ENCODE measurements around the gene FMN2.
"Not testable (repeated sequence)": the region's sequence is repeated elsewhere in the genome, so short reads cannot be mapped to it uniquely, and the experiment has no call there.

FMN2 gene

DNA sequence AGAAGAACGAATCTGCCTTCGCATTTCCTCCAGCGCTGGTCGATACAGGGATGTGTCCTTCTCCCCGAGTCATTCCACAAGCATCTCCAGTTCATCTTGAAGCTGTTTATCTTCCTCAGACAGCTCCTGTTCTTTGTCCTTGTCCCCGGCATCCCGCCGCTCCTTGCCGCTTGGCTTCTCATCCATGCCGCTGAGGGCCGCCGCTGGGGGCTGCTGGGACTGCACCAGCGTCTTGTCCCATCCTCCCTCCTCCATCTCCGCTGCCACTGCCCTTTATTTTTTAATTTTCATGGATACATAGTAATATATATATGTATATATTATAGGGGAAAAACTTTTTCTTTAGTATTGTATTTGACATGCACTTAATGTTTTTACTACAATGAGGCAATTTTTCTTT, 53.4 kb downstream of the FMN2 start:
- DNase-seq, result no peak

DNA sequence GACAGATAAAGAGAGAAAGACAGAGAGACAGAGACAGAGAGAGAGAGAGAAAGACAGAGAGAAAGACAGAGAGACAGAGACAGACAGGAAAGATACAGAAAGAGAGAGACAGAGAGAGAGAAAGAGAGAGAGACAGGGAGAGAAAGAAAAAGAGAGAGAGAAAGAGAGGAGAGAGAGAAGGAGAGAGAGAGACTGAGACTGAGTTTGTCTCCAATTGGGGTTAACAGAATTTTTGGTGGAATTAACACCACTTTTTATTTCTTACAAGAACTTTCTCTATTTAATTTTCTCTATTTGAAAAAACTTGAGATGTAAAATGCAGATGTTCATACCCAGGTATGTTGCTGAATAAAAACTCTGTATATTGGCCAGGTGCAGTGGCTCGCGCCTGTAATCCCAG, 56.6 kb downstream of the FMN2 start:
- no peak for DNase-seq

DNA sequence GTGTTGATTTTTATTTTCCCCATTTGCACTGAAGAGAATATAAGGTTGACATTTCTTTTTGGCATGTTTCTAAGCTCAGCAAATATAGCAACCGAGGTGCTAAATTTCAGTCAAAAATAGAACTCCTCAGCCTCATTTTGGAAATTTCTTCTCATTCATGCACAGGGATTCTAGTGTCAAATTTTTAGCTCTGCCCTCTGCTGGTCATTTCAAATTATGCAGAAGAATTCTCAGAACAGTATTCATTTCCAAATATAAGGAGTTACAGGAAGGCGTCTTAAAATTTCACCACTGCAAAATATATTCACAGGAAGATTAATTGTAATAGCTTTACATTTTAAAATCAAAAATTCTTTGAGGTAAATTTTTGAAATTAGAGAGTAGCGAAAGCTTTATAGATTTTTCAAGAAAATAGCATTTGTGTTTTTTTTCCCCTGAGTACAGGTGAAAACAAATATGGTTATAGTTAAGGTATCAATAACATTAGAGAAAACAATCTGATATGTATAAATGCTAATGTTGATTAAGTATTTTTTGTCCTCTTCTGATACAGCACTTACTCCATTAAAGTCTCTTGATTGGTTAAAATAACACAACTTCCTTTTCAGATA, 57.9 kb downstream of the FMN2 start:
- peak in 1 of 2 experiments; percentile 38 for DNase-seq

DNA sequence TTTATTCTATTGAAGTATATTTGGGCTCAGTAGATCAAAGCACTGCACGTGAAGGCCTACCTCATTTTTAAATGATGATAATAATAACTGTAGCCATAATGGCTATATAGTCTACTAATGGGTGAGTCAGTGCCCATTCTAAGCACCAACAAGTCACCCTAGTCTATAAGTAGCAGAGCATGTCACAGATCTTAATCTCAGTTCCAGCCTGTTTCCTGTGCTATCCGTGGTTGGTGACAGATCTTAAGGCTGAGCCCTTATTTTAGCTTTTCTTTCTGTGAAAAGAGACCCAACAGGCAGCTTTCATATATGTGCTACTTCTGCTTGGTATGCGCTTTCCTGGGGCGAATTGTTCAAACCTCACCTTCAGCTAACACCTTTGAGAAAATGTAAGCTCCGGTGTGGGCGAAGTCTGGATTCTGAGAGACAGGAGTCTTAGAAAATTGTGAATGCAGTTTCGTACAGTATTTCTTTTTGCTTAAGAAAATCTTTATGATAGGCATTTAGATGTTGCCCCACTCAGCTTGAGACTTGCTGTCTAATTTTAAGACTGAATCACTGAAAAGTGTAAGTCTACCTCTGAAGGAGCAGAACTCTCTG, 59.6 kb downstream of the FMN2 start:
- DNase-seq, result no peak

DNA sequence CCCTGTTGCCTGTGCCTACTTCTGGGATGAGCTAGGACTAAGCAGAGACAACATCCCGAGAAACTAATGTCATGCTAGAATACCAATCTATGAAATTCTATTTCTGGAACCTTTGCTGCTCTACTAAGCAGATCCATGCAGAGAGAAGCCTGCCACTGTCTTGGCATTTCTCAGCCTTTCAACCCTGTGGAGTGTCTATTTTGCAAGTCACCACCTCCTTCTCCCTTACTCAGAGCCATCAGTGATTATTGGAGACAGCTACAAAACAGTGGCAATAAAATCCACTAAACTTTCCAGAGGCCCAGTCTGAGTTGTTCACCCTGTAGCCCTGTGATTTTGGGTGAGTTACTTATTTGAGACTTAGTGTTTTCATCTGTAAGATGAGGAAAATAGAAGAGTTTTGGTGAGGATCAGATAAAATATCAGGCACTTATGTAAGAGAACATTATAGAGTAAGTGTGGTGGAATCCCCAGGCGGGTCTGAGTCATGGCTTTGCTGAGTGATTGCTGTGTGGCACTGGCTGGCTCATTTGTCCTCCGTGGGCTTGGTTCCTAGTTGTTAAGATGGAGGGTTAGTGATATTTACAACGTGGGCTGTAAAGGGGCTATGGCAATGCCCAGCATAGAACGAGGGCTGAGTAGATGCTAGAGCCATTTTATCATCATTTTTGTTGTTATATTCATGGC, 61.1 kb downstream of the FMN2 start:
- no peak for DNase-seq

DNA sequence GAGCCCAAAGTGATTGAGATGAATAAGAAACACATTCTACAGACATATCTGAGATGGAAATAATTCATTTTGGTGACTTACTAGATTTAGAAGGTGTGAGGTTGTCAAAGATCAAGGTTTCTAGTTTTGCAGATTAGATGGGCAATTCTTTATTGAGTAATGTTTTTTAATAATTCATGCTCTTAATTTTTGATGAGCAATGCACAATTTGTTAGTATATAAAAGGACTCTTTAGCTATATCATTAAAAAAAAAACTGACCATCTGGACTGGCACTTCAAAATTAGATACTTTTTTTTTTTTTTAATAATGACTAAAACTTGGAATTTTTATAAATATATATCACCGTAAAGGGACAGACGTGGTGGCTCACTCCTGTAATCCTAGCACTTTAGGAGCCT, 63.9 kb downstream of the FMN2 start:
- DNase-seq, result no peak

DNA sequence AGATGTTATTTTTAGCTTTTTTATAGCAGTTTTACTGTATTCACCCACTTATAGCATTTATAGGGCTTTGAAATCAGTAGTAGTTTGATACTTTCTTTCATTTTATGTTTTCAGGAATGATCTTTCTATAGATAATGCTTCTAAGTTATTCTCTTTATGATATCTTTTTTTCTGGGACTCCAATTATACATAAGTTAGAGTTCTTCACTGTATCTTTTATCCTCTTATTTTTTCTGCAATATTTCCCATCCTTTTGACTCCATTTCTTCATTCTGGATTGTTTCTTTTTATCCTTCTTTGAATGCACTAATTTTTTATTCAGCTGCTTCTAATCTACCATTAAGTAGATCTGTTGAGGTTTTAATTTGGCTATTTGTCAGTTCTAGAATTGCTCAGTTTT, 73.1 kb downstream of the FMN2 start:
- no peak for DNase-seq

DNA sequence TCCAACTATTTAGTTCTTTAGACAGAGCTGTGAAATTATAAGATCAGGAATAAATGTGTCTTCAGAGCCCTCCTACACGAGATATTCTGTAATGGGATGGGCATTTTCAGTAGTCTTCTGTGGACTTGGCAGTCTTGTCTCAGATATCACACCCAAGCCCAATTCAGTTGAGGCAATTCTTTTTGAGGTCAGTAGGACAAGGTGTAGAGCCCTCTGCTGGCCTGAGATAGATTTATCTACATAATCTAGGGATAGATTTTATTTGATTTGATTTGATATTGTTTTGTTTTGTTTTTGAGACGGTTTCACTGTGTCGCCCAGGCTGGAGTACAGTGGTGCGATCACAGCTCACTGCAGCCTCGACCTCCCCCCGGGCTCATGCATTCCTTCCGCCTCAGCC, 77.5 kb downstream of the FMN2 start:
- DNase-seq, result no peak

DNA sequence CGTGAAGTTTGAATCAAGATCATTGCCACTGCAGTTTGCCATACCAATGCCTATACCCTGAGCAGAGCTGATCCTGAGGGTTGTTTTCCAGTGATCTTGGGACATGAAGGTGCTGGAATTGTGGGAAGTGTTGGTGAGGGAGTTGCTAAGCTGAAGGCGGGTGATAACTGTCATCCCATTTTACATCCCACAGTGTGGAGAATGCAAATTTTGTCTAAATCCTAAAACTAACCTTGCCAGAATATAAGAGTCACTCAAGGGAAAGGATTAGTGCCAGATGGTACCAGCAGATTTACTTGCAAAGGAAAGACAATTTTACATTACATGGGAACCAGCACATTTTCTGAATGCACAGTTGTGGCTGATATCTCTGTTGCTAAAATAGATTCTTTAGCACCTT, 78.6 kb downstream of the FMN2 start:
- DNase-seq, result no peak

DNA sequence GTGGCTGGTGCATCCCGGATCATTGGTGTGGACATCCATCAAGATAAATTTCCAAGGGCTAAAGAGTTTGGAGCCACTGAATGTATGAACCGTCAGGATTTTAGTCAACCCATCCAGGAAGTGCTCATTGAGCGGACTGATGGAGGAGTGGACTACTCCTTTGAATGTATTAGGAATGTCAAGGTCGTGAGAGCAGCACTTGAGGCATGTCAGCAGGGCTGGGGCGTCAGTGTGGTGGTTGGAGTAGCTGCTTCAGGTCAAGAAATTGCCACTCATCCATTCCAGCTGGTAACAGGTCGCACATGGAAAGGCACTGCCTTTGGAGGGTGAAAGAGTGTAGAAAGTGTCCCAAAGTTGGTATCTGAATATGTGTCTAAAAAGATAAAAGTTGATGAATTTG, 79.1 kb downstream of the FMN2 start:
- no peak for DNase-seq

DNA sequence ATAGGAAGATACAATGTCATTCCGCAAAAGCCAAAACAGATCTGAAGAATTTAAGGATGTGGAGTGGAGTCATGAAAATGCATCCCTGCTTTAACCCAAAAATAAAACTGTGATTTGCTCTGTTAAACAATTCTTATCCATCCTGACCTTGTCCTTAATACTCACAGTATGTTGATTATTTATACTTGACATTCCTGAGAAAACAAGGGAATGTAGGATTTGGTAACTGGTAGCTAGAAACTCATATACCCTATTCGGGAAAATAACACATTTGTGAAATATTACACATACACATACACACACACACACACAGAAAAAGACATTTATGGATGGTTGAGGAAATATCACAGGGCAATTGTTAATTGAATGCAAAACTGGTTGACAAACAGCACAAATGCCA, 80.2 kb downstream of the FMN2 start:
- DNase-seq, result no peak

DNA sequence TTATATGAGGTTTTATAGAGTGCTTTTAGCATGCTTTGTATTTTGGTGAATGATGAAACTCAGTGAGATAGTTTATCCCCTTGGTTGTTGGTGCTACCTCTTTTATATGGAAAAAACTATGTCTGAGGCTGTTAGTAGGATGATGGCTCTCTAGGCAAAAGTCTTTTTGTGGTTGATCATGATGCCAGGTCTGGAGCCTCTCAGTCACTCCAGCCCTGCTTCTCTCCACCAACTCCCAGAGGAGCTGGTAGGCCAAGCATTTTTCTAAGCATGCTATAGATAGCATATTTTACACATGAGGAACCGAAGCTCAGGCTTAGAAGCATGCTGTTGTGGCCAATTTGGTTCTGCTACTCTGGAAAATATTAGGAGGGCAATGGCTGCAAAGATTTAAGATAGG, 82.2 kb downstream of the FMN2 start:
- no peak for DNase-seq

DNA sequence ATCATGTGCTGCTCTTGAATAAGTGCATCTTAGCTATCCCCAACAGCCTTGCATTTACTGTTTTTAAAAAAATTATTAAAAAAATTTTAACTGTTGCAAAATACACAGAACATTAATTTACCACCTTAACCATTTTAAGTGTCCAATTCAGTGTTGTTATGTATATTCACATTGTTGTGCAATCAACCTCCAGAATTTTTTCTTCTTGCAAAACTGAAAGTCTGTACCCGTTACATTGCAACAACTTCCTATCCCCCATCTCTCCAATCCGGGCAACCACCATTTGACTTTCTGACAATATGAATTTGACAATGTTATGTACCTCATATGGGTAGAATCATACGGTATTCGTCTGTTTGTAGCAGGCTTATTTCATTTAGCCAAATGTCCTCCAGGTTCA, 83.1 kb downstream of the FMN2 start:
- no peak for DNase-seq

DNA sequence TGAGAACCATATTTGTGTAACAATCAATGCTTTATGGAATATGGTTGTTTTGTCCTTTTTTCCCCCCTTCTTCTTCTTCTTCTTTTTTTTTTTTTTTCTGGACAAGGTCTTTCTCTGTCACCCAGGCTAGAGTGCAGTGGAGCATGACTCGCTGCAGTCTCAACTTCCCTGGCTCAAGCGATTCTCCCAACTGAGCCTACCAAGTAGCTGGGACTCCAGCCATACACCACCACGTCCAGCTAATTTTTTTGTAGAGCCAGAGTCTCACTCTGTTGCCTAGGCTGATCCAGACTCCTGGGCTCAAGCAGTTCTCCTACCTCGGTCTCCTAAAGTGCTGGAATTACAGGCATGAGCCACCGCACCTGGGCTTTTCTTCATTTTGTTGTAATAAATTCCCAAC, 86.7 kb downstream of the FMN2 start:
- no peak for DNase-seq

DNA sequence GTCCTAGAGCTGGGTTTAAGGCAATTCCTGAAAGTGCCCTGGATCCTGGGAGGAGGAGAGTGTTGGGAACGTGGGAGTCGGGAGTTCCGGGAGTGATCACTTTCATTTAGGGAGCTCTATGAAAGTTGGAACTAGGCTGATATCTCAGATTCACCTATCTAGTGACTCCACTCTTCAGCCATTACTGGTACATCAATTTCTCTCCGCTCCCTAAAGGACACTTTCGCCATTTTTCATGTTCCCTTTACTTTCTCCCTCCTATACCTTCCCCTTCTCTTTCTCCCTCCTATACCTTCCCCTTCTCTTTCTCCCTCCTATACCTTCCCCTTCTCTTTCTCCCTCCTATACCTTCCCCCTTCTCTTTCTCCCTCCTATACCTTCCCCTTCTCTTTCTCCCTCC, 93.0 kb downstream of the FMN2 start:
- DNase-seq, result not testable (repeated sequence)

DNA sequence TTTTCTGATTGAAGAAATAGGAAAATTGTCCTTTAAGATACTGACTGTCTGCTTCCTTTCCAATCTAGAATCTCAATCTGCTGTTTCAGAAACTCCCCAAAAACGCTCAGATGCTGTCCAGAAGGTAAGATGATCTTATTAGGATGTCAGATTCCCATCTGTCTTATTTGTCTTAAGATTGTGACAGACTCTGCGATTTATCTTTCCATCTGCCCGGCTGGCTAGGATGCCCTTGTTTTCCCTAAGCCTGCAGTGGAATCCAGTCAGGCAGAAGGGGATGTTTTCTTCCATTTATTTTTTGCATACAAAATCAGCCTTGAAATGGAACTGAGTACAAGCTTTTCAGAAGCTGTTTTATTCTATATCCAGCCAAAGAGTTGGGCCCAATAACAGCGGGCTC, 96.5 kb downstream of the FMN2 start:
- no peak for DNase-seq

DNA sequence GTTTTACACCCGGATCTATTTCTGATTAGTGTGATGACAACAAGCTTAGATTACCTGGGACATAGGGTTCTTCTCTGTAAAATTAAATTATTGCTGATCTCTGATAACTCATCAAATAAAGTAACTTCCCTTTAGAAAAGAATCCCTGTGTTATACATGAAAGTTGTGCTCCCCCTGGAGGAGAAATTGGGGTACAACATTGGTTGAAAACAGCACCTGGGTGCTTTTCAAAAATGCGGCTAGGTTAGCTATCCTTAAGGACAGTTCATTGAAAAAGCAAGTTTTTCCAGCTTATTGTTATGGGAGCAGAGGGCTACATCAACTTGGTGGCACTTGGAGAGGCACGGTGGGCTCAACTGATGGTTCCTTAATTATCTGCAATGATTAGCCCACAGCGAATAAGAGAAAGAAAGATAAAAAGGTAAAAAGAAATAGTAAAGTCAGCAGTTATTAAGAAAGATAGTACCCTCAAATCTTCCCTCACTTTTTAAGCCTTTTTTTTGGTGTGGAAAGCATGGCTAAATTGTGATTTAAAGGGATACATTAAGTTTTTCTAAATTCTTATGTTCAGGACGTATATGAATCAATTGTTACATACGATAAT, 97.8 kb downstream of the FMN2 start:
- peak in 1 of 2 experiments; percentile 27 for DNase-seq

DNA sequence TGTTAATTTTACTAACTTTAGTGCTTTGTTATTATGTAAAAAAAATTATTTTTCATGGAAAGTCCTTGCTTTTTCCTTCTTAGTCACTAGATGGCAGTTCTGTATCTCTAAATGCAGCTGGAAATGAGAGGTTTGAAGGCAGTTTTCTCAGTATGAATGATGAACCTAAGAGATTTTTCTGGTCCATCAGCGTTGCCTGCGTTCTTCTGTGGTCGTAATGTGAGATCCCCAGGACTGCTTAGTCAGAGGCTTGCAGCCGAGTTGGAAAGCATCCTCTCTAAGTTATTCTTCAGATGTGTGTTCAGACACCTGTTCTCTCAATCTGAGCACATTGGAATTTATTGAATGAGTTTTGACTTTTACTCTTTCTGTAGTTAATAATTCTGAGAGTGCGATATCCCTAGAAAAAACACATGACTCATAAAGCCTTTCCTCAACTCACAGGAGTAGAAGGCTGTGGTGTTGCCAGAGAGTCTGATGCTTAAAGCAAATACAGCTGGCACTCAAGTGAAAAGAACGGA, 99.3 kb downstream of the FMN2 start:
- peak in 1 of 2 experiments; percentile 9 for DNase-seq

DNA sequence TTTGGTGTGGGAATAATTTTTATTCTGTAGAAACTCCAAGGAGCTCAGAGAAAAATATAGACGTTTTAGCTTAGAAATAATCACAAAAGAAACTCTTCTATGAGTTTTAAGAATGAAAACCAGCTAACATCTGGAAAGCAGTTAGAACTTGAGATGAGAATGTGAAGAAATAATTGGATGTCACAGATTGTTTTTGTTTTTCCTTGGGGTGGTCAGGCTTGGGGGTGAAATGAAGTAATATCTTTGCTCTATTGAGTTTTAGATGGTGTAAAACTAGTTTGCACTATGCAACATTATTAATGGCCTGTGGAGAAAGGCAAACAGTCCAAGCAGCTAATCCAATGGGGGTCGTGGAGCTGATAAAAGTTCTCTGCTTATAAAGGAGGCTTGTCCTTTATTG, 101.2 kb downstream of the FMN2 start:
- no peak for DNase-seq

DNA sequence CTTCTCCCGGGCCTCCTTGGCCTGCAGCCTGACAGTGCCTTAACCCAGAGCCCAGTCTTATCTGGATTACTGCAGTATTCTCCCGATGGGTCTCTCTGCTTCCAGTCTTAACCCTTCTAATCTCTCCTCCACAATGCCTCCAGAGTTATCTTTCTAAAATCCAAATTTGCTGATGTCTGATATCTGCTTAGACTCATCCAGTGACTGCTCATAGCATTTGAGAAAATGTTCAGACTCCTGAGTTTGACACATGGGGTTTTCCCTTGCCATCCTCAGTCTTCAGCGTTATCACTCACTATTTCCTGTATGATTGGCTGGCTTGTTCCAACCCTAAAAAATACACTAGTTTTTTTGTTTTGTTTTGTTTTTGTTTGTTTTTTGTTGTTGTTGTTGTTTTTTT, 102.0 kb downstream of the FMN2 start:
- no peak for DNase-seq

DNA sequence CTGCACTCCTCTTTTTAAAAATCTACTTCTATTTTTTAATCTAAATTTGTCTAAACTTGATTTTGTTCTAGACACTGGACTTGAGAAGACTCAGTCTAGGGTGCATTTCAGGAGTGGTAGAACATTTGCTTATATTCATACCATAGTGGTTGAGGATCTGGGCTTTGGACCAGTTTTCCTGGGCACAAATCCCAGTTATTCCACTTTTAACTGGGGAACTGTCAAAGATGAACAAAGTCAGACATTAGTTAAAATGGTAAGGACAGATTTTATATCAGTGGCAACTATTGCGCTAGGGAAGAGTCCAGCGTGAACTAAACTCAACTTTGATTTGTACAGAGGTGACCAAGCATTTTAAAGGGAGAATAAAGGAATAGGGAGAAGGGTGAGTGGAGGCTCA, 102.4 kb downstream of the FMN2 start:
- DNase-seq, result no peak

DNA sequence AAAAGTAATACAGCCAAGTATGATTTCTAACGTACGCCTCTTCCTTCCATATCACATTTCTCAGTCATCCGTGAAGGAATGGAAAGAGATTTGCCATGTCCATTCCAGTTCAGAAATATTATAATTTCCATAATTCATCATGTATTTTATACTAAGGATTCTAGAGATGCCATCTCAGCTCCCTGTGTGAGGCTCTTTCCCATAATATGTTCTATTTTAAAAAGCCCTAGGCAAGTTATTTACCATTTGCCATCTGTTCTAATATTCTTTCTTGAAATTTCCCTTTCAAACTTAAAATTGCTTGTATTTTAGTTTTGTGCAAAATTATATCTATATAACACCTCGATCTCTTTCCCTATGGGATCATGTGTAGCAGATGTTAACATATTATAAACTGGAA, 106.7 kb downstream of the FMN2 start:
- DNase-seq, result no peak

DNA sequence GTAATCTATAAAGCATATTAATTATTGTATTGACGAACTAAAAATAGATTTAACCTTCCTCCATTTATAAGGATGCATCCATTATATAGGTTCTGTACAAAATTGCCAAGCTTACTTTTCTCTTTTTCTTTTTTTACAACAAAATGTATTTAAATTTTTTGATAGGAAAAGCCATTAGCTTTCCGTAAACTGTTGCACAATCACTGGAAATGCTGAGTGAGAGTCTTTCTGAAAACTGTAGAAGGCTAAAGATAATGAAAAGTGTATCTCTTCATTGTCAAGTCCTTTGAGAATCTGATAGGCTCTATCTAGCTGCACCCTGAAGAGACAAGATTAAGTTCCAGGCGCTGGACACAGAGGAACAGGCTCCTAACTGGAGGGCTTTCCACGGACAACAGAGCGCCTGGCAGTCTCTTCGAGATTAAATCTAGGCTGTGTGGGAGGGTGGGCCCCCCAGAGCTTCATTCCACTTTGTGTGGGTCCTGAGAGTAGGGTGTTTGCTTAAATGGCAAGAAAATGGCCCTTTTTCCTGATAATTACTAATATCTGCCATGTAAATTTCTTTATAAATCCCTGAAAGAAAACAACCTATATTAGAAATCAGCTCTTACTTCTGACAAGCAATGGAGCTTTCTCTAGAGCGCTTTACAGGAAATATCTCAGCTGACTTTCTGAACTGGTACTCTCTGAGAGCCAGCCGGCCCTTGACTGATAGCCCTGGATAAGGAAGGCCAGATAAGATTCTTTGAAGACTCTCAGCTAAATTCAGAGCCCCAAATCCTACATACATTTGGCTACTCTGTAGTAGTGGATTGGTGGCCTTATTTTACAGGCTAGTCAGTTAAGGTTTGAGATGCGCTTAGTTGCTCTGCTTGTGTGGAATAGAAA, 108.3 kb downstream of the FMN2 start:
- DNase-seq, result no peak

Measured in NCI-H446 (cell line).